Measurements from ENCODE around the gene LYG2.
"Not testable (repeated sequence)": the region's sequence is repeated elsewhere in the genome, so short reads cannot be mapped to it uniquely, and the experiment has no call there.

Gene LYG2

GRCh38 chr2:99255491-99256318 lies at the start of gene LYG2:
TSS of gene LYG2 (minus strand) at chr2:99255666. CDS start at chr2:99254260, 1,406 bp downstream.
- TF ChIP-seq CTCF (IDR thresholded peaks at IDR 0.05; ENCODE audit: low read depth, low read length, missing control alignments) = no peak
- no peak within 1 kb of the TSS for H3K4me3 ChIP-seq (ENCODE audit: low read depth, low read length)
- DNase-seq (ENCODE audit: low read depth) = no peak
- in situ Hi-C loops (cut with HindIII; ENCODE audit: low sequenced_read_pairs) = no loop called here

- H3K4me3 ChIP-seq (ENCODE audit: low read depth, low read length); in situ Hi-C loops (cut with HindIII; ENCODE audit: low sequenced_read_pairs); DNase-seq (ENCODE audit: low read depth): not testable (repeated sequence)
Observed at GRCh38 chr2:99301097-99301496, 45.6 kb upstream of the LYG2 start, which contains the start of gene LYG1. TSS of gene LYG1 (minus strand) at chr2:99301197. CDS start at chr2:99295670, 5,527 bp downstream.

GRCh38 chr2:99299580-99299979 lies 44.1 kb upstream of the LYG2 start:
- no peak for DNase-seq (ENCODE audit: low read depth)
- no peak for TF ChIP-seq CTCF (IDR thresholded peaks at IDR 0.05; ENCODE audit: low read depth, low read length, missing control alignments)
- no peak overlapping the region for H3K4me3 ChIP-seq (ENCODE audit: low read depth, low read length)
- in situ Hi-C loops (cut with HindIII; ENCODE audit: low sequenced_read_pairs) = no loop called here

- H3K4me3 ChIP-seq (ENCODE audit: low read depth, low read length) = no peak overlapping the region
- in situ Hi-C loops (cut with HindIII; ENCODE audit: low sequenced_read_pairs) = no loop called here
- TF ChIP-seq CTCF (IDR thresholded peaks at IDR 0.05; ENCODE audit: low read depth, low read length, missing control alignments) = no peak
- no peak for DNase-seq (ENCODE audit: low read depth)
Observed at GRCh38 chr2:99297994-99298393, 42.5 kb upstream of the LYG2 start.

GRCh38 chr2:99285526-99285925 lies 30.1 kb upstream of the LYG2 start:
- DNase-seq (ENCODE audit: low read depth) = no peak
- in situ Hi-C loops (cut with HindIII; ENCODE audit: low sequenced_read_pairs) = no loop called here
- H3K4me3 ChIP-seq (ENCODE audit: low read depth, low read length) = no peak overlapping the region

GRCh38 chr2:99279969-99280695 lies 24.7 kb upstream of the LYG2 start:
- TF ChIP-seq CTCF (IDR thresholded peaks at IDR 0.05; ENCODE audit: low read depth, low read length, missing control alignments) = no peak
- no peak overlapping the region for H3K4me3 ChIP-seq (ENCODE audit: low read depth, low read length)
- no peak for DNase-seq (ENCODE audit: low read depth)
- in situ Hi-C loops (cut with HindIII; ENCODE audit: low sequenced_read_pairs) = no loop called here

More at GRCh38 chr2:99285526-99285925, 30.1 kb upstream of the LYG2 start:
- TF ChIP-seq CTCF (IDR thresholded peaks at IDR 0.05; ENCODE audit: low read depth, low read length, missing control alignments) = no peak

All from astrocyte of the cerebellum (primary cell).